Right atrium auricular region (tissue), 2 donors: Measurements from ENCODE around the gene RSU1. TPM values are rescaled to one million over a fixed set of nuclear protein-coding genes. Genes with fewer than 3 reads are reported as not detected.

Experiments used
- DNase-seq: peaks from one replicate; pipeline ENCODE4 v3.0.0-alpha.2; 2019; ENCODE audit warnings: low spot score
- H3K27ac ChIP-seq, 2 donors: fragments of 200-600 bp; sonication (generic); 1 replicate in 1 of 2; 2 replicates in 1 of 2; pipeline ENCODE4 v1.5.1; 2016 to 2019
- H3K27me3 ChIP-seq, 2 donors: fragments of 200-600 bp; sonication (generic); one replicate each; pipeline versions ENCODE4 v1.5.1 to v1.6.0; 2017 to 2019
- H3K36me3 ChIP-seq: fragments of 200-600 bp; sonication (generic); one replicate; pipeline ENCODE4 v1.5.1; 2016
- H3K4me1 ChIP-seq, 2 donors: fragments of 200-600 bp; sonication (generic); one replicate each; pipeline versions ENCODE4 v1.5.1 to v1.6.0; 2017 to 2019
- H3K4me3 ChIP-seq, 2 donors: fragments of 200-600 bp; sonication (generic); 1 replicate in 1 of 2; 2 replicates in 1 of 2; pipeline ENCODE4 v1.5.1; 2017 to 2019; ENCODE audit warnings: mild to moderate bottlenecking in 1 of 2, moderate library complexity in 1 of 2
- H3K9me3 ChIP-seq, 2 donors: fragments of 200-600 bp; sonication (generic); one replicate each; pipeline ENCODE4 v1.5.1; 2019
- CTCF ChIP-seq, 2 donors: fragments of 200-600 bp; sonication (generic); IDR thresholded peaks; one replicate each; pipeline ENCODE4 v1.5.1; 2019; ENCODE audit warnings: antibody characterized with exemption in 2 of 2
- total RNA-seq, 2 donors: library from RNA; depleted of rRNA; stranded (reverse); fragments of >200 nt; gene quantifications; one replicate each; pipeline ENCODE4 v1.1.0, GENCODE V29; 2016

RSU1 gene
- total RNA-seq, 2 donors from 2014 or later = 40.3 to 45.4 TPM

DNA sequence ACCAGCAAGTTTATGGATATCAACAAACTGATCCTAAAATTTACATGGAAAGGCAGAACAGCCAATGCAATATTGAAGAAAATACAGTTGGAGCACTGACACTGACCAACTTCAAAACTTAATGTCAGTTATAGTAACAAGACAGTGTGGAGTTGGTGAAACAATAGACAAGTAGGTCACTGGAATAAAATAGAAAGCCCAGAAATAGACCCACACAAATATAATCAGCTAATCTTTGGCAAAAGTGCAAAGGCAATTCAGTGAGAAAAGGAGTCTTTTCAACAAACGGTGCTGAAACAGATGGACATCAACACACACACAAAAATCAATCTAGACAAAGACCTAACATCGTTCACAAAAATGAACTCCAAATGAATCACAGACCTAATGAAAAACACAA is 13.8 kb downstream of the RSU1 start:
- Histone ChIP-seq H3K4me1 (peaks cover 0 to 22% of the 10 kb centered on the region in 2 donors), H3K9me3 (no peaks in the 10 kb centered on the region), H3K36me3 (no peaks in the 10 kb centered on the region), H3K27ac (no peak overlapping the region), H3K27me3 (no peaks in the 10 kb centered on the region), H3K4me3 (no peak overlapping the region)
- TF ChIP-seq CTCF (IDR thresholded peaks at IDR 0.05) = no peak
- DNase-seq = no peak

DNA sequence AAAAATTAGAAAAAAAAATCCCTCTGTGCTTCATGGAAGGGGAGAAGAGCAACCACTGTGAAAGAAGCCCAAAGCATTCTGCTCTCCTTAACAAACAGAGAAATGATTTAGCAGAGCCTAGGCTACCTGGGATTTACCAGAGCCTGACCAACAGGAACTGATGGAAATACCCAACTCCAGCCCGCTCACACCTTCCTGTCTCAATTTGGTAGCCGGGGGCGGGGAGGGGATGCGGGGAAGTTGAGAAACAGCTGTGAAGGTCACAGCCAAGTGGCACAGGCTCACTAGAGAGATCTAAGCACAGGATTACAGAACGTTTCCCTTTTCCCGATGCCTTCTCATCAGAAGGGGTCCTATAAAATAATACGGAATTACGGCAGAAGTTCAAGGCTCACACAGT is 17.6 kb downstream of the RSU1 start:
- H3K27ac ChIP-seq = no peak overlapping the region

GRCh38 chr10:16798571-16798970 is 18.7 kb downstream of the RSU1 start:
- Histone ChIP-seq H3K9me3 (no peaks in the 10 kb centered on the region), H3K4me1 (peaks cover 0 to 21% of the 10 kb centered on the region in 2 donors), H3K36me3 (no peaks in the 10 kb centered on the region), H3K27ac (no peak overlapping the region), H3K27me3 (no peaks in the 10 kb centered on the region), H3K4me3 (no peak overlapping the region)
- no peak for TF ChIP-seq CTCF (IDR thresholded peaks at IDR 0.05)
- no peak for DNase-seq

More for the DNA sequence above, 17.6 kb downstream of the RSU1 start:
- no peak overlapping the region for H3K4me3 ChIP-seq
- no peaks in the 10 kb centered on the region for H3K27me3 ChIP-seq
- no peaks in the 10 kb centered on the region for H3K9me3 ChIP-seq
- H3K4me1 ChIP-seq = peaks cover 0 to 22% of the 10 kb centered on the region in 2 donors
- TF ChIP-seq CTCF (IDR thresholded peaks at IDR 0.05) = no peak
- no peak for DNase-seq
- H3K36me3 ChIP-seq = no peaks in the 10 kb centered on the region

DNA sequence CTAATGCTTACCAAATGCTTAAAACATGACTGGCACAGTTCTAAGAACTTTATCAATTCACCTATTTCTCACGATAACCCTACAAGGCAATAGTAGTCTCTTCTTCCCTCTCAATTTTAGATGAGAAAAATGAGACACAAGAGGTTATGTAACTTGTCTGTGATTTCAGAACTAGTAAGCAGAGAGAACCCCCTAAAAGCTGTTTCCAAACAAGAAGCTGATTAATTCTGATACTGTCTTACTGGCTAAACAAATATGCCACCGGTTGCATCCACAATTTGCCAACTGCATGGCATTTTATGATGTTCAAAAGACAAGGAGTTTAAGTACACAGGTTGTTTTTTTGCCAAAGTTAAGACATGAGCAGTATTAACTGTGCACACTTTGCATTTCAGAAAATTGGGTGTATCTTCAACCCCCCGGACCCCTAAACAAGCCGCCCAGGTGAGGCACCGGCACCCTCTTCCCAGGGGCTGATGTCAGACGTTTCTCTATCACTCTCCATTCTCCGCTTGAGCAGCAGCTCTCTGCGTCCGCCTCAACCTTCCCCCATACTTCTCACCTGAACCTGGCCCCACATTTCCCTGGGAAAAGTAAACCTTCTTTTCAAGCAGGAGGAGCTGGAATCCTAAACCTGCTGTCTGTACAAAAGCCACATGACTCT is 21.7 kb downstream of the RSU1 start:
- H3K4me1 ChIP-seq = peaks cover 0 to 15% of the 10 kb centered on the region in 2 donors
- no peaks in the 10 kb centered on the region for H3K36me3 ChIP-seq
- no peak for DNase-seq
- no peaks in the 10 kb centered on the region for H3K9me3 ChIP-seq
- TF ChIP-seq CTCF (IDR thresholded peaks at IDR 0.05) = no peak
- no peak overlapping the region for H3K4me3 ChIP-seq
- no peak overlapping the region for H3K27ac ChIP-seq
- no peaks in the 10 kb centered on the region for H3K27me3 ChIP-seq

DNA sequence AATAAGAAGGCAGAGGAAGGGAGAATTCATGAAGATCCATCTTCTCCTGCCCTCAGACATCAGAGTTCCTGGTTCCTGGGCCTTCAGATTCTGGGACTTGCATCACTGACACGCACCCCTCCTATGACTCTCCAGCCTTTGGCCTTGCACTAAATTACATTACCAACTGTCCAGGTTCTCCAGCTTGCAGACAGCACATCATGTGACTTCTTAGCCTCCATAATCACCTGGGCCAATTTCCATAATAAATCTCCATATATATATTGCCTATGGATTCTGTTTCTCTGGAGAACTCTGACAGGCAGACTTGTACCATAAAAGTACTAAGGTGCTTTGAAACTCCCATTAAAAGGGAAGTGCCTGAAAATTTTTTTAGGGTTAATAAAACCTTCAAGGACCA is 23.2 kb downstream of the RSU1 start:
- peaks cover 0 to 12% of the 10 kb centered on the region in 2 donors for H3K4me1 ChIP-seq
- DNase-seq = no peak
- H3K27ac ChIP-seq = no peak overlapping the region
- TF ChIP-seq CTCF (IDR thresholded peaks at IDR 0.05) = no peak
- H3K4me3 ChIP-seq = no peak overlapping the region
- H3K36me3 ChIP-seq = no peaks in the 10 kb centered on the region
- H3K27me3 ChIP-seq = no peaks in the 10 kb centered on the region
- H3K9me3 ChIP-seq = no peaks in the 10 kb centered on the region

GRCh38 chr10:16792675-16793074 is 24.5 kb downstream of the RSU1 start:
- no peak for TF ChIP-seq CTCF (IDR thresholded peaks at IDR 0.05)
- H3K27ac ChIP-seq = peak overlapping the region in 1 of 2 donors; percentile 51
- no peak for DNase-seq
- H3K36me3 ChIP-seq = no peaks in the 10 kb centered on the region
- peaks cover 0 to 12% of the 10 kb centered on the region in 2 donors for H3K4me1 ChIP-seq
- H3K27me3 ChIP-seq = no peaks in the 10 kb centered on the region
- H3K9me3 ChIP-seq = no peaks in the 10 kb centered on the region
- H3K4me3 ChIP-seq = no peak overlapping the region
